Stimulated activated CD8-positive, alpha-beta memory T cell treated with anti-CD3 and anti-CD28 coated beads, Interleukin-2, amount 100 ng/mL, for 48 hours (primary cell): Measurements from ENCODE around the gene IL16.
"Not testable (repeated sequence)": the region's sequence is repeated elsewhere in the genome, so short reads cannot be mapped to it uniquely, and the experiment has no call there.

ENCODE experiments used
- DNase-seq, 2 donors: peaks; one replicate each; pipeline ENCODE4 v3.0.0-alpha.2; 2020; ENCODE audit warnings: low read depth in 2 of 2

Gene IL16

GRCh38 chr15:81196576-81197254, at the start of gene IL16:
Gene IL16, plus strand, starts transcription at chr15:81196879. Its CDS starts 28,521 bp downstream, at chr15:81225400.
- no peak for DNase-seq

GRCh38 chr15:81151389-81151788, 45.3 kb upstream of the IL16 start:
- DNase-seq, result no peak

GRCh38 chr15:81152339-81152738, 44.3 kb upstream of the IL16 start:
- DNase-seq, result no peak

GRCh38 chr15:81152799-81153198, 43.9 kb upstream of the IL16 start:
- DNase-seq, result no peak

GRCh38 chr15:81155375-81156218, 41.1 kb upstream of the IL16 start:
- no peak for DNase-seq

GRCh38 chr15:81156324-81156723, 40.4 kb upstream of the IL16 start:
- DNase-seq, result no peak

GRCh38 chr15:81157195-81157938, 39.3 kb upstream of the IL16 start:
- no peak for DNase-seq

GRCh38 chr15:81157939-81158223, 38.8 kb upstream of the IL16 start:
- no peak for DNase-seq

- DNase-seq, result not testable (repeated sequence)
Measured at GRCh38 chr15:81158561-81158960, 38.1 kb upstream of the IL16 start.

- DNase-seq, result no peak
Measured at GRCh38 chr15:81160312-81161159, 36.1 kb upstream of the IL16 start.

GRCh38 chr15:81161160-81161673, 35.5 kb upstream of the IL16 start:
- no peak for DNase-seq

GRCh38 chr15:81161851-81162250, 34.8 kb upstream of the IL16 start:
- no peak for DNase-seq

GRCh38 chr15:81163961-81164800, 32.5 kb upstream of the IL16 start:
- DNase-seq, result no peak

- no peak for DNase-seq
Measured at GRCh38 chr15:81165535-81165934, 31.1 kb upstream of the IL16 start.

GRCh38 chr15:81166636-81167305, 29.9 kb upstream of the IL16 start:
- no peak for DNase-seq

GRCh38 chr15:81168131-81168526, 28.6 kb upstream of the IL16 start:
- DNase-seq, result no peak

GRCh38 chr15:81168644-81169043, 28.0 kb upstream of the IL16 start:
- no peak for DNase-seq

GRCh38 chr15:81170511-81170910, 26.2 kb upstream of the IL16 start:
- no peak for DNase-seq

GRCh38 chr15:81171286-81171685, 25.4 kb upstream of the IL16 start:
- DNase-seq, result no peak
